Measurements from ENCODE around the gene CD79B.
"Not testable (repeated sequence)": the region's sequence is repeated elsewhere in the genome, so short reads cannot be mapped to it uniquely, and the experiment has no call there.

CD79B gene

GRCh38 chr17:63918305-63918704, 13.8 kb downstream of the CD79B start:
- Mint-ChIP-seq H3K4me1 (ENCODE audit: low read depth) (peaks cover 35% of the 10 kb centered on the region), H3K4me3 (no peak overlapping the region), H3K36me3 (ENCODE audit: low read depth) (no peaks in the 10 kb centered on the region), H3K9me3 (no peaks in the 10 kb centered on the region), H3K27me3 (peaks cover 18% of the 10 kb centered on the region), H3K27ac (no peak overlapping the region)
- intact Hi-C loops (cut with micrococcal nuclease): loop anchor here (5.0 kb wide), 1 partner anchor 214 kb away; the partner anchor contains the start of gene ERN1

GRCh38 chr17:63917646-63918045, 14.5 kb downstream of the CD79B start:
- H3K27me3 Mint-ChIP-seq: peaks cover 18% of the 10 kb centered on the region
- H3K4me1 Mint-ChIP-seq (ENCODE audit: low read depth): peaks cover 29% of the 10 kb centered on the region
- no peaks in the 10 kb centered on the region for H3K9me3 Mint-ChIP-seq
- no peaks in the 10 kb centered on the region for H3K36me3 Mint-ChIP-seq (ENCODE audit: low read depth)
- no peak overlapping the region for H3K27ac Mint-ChIP-seq
- intact Hi-C loops (cut with micrococcal nuclease): loop anchor here (5.0 kb wide), 1 partner anchor 215 kb away; the partner anchor contains the start of gene ERN1
- H3K4me3 Mint-ChIP-seq: no peak overlapping the region

- intact Hi-C loops (cut with micrococcal nuclease): loop anchor here (5.0 kb wide), 1 partner anchor 215 kb away; the partner anchor contains the start of gene ERN1
- peaks cover 18% of the 10 kb centered on the region for H3K27me3 Mint-ChIP-seq
- not testable (repeated sequence) for H3K4me3 Mint-ChIP-seq; H3K9me3 Mint-ChIP-seq; H3K36me3 Mint-ChIP-seq (ENCODE audit: low read depth); H3K27ac Mint-ChIP-seq
- peaks cover 24% of the 10 kb centered on the region for H3K4me1 Mint-ChIP-seq (ENCODE audit: low read depth)
Measured at GRCh38 chr17:63917206-63917605, 14.9 kb downstream of the CD79B start.

- peak overlapping the region; percentile 39 for H3K27ac Mint-ChIP-seq
- peaks cover 21% of the 10 kb centered on the region for H3K4me1 Mint-ChIP-seq (ENCODE audit: low read depth)
- intact Hi-C loops (cut with micrococcal nuclease): loop anchor here (5.0 kb wide), 1 partner anchor 216 kb away; the partner anchor contains the start of gene ERN1
Measured at GRCh38 chr17:63916566-63917185, 15.5 kb downstream of the CD79B start.

GRCh38 chr17:63915753-63916152, 16.4 kb downstream of the CD79B start:
- Mint-ChIP-seq H3K4me1 (ENCODE audit: low read depth) (peaks cover 21% of the 10 kb centered on the region), H3K4me3 (peak overlapping the region; percentile 47), H3K27ac (peak overlapping the region; percentile 45), H3K27me3 (peaks cover 21% of the 10 kb centered on the region)
- H3K9me3 Mint-ChIP-seq; H3K36me3 Mint-ChIP-seq (ENCODE audit: low read depth): not testable (repeated sequence)
- intact Hi-C loops (cut with micrococcal nuclease): loop anchor here (5.0 kb wide), 1 partner anchor 217 kb away; the partner anchor contains the start of gene ERN1

More at GRCh38 chr17:63916566-63917185, 15.5 kb downstream of the CD79B start:
- Mint-ChIP-seq H3K4me3 (no peak overlapping the region), H3K36me3 (ENCODE audit: low read depth) (no peaks in the 10 kb centered on the region), H3K9me3 (no peaks in the 10 kb centered on the region), H3K27me3 (peaks cover 18% of the 10 kb centered on the region)

GRCh38 chr17:63914471-63914870, 17.7 kb downstream of the CD79B start:
- H3K4me3 Mint-ChIP-seq: no peak overlapping the region
- intact Hi-C loops (cut with micrococcal nuclease): no loop called here
- H3K36me3 Mint-ChIP-seq (ENCODE audit: low read depth): no peaks in the 10 kb centered on the region
- H3K9me3 Mint-ChIP-seq: no peaks in the 10 kb centered on the region
- H3K27ac Mint-ChIP-seq: no peak overlapping the region
- H3K4me1 Mint-ChIP-seq (ENCODE audit: low read depth): peaks cover 21% of the 10 kb centered on the region
- peaks cover 24% of the 10 kb centered on the region for H3K27me3 Mint-ChIP-seq

- H3K27ac Mint-ChIP-seq: no peak overlapping the region
- H3K4me1 Mint-ChIP-seq (ENCODE audit: low read depth): peaks cover 14% of the 10 kb centered on the region
- no peak overlapping the region for H3K4me3 Mint-ChIP-seq
- no peaks in the 10 kb centered on the region for H3K9me3 Mint-ChIP-seq
- intact Hi-C loops (cut with micrococcal nuclease): loop anchor here (2.0 kb wide), 2 partner anchors 35 to 115 kb away; no protein-coding TSS in a partner anchor
- no peaks in the 10 kb centered on the region for H3K36me3 Mint-ChIP-seq (ENCODE audit: low read depth)
- peaks cover 13% of the 10 kb centered on the region for H3K27me3 Mint-ChIP-seq
Measured at GRCh38 chr17:63911657-63912100, 20.5 kb downstream of the CD79B start.

- Mint-ChIP-seq H3K4me3 (no peak within 1 kb of the TSS), H3K27me3 (peaks cover 10% of the 10 kb centered on the region), H3K4me1 (ENCODE audit: low read depth) (peaks cover 9% of the 10 kb centered on the region), H3K27ac (no peak within 1 kb of the TSS), H3K36me3 (ENCODE audit: low read depth) (no peaks in the 10 kb centered on the region), H3K9me3 (no peaks in the 10 kb centered on the region)
- intact Hi-C loops (cut with micrococcal nuclease): loop anchor here (2.0 kb wide), 1 partner anchor 36 kb away; no protein-coding TSS in a partner anchor
Measured at GRCh38 chr17:63911041-63911635, 21.0 kb downstream of the CD79B start, which contains the start of gene CSHL1. CSHL1 (minus strand) TSS chr17:63911258; CDS start chr17:63911196, 62 bp downstream.

GRCh38 chr17:63910096-63910495, 22.0 kb downstream of the CD79B start:
- no peak overlapping the region for H3K4me3 Mint-ChIP-seq
- H3K27ac Mint-ChIP-seq: no peak overlapping the region
- H3K27me3 Mint-ChIP-seq: peaks cover 10% of the 10 kb centered on the region
- H3K4me1 Mint-ChIP-seq (ENCODE audit: low read depth): no peaks in the 10 kb centered on the region
- H3K36me3 Mint-ChIP-seq (ENCODE audit: low read depth): no peaks in the 10 kb centered on the region
- no peaks in the 10 kb centered on the region for H3K9me3 Mint-ChIP-seq
- intact Hi-C loops (cut with micrococcal nuclease): loop anchor here (2.0 kb wide), 1 partner anchor 37 kb away; no protein-coding TSS in a partner anchor

GRCh38 chr17:63909586-63909985, 22.5 kb downstream of the CD79B start:
- H3K4me3 Mint-ChIP-seq; H3K9me3 Mint-ChIP-seq; intact Hi-C loops (cut with micrococcal nuclease); H3K27ac Mint-ChIP-seq; H3K36me3 Mint-ChIP-seq (ENCODE audit: low read depth); H3K4me1 Mint-ChIP-seq (ENCODE audit: low read depth); H3K27me3 Mint-ChIP-seq: not testable (repeated sequence)

- H3K4me3 Mint-ChIP-seq; intact Hi-C loops (cut with micrococcal nuclease); H3K36me3 Mint-ChIP-seq (ENCODE audit: low read depth); H3K27ac Mint-ChIP-seq; H3K4me1 Mint-ChIP-seq (ENCODE audit: low read depth); H3K27me3 Mint-ChIP-seq; H3K9me3 Mint-ChIP-seq: not testable (repeated sequence)
Measured at GRCh38 chr17:63907161-63907778, 24.9 kb downstream of the CD79B start.

- H3K9me3 Mint-ChIP-seq; H3K4me3 Mint-ChIP-seq; intact Hi-C loops (cut with micrococcal nuclease); H3K36me3 Mint-ChIP-seq (ENCODE audit: low read depth); H3K27ac Mint-ChIP-seq; H3K4me1 Mint-ChIP-seq (ENCODE audit: low read depth): not testable (repeated sequence)
- peaks cover 10% of the 10 kb centered on the region for H3K27me3 Mint-ChIP-seq
Measured at GRCh38 chr17:63904796-63905195, 27.3 kb downstream of the CD79B start.

GRCh38 chr17:63903787-63904201, 28.3 kb downstream of the CD79B start:
- H3K9me3 Mint-ChIP-seq; intact Hi-C loops (cut with micrococcal nuclease); H3K4me3 Mint-ChIP-seq; H3K4me1 Mint-ChIP-seq (ENCODE audit: low read depth); H3K36me3 Mint-ChIP-seq (ENCODE audit: low read depth); H3K27ac Mint-ChIP-seq: not testable (repeated sequence)
- peaks cover 12% of the 10 kb centered on the region for H3K27me3 Mint-ChIP-seq

- H3K27ac Mint-ChIP-seq; intact Hi-C loops (cut with micrococcal nuclease); H3K4me1 Mint-ChIP-seq (ENCODE audit: low read depth); H3K36me3 Mint-ChIP-seq (ENCODE audit: low read depth); H3K4me3 Mint-ChIP-seq; H3K9me3 Mint-ChIP-seq: not testable (repeated sequence)
- H3K27me3 Mint-ChIP-seq: peaks cover 12% of the 10 kb centered on the region
Measured at GRCh38 chr17:63901971-63902370, 30.2 kb downstream of the CD79B start.
